Fibroblast of lung (primary cell): ENCODE measurements around the gene CDCA4. TPM values are rescaled to one million over a fixed set of nuclear protein-coding genes. Genes with fewer than 3 reads are reported as not detected.

ENCODE experiments used
- DNase-seq, 2 donors: peaks; one replicate each; pipeline versions ENCODE4 v3.0.0 to v3.0.0-alpha.2; 2010; ENCODE audit warnings: low read depth in 2 of 2
- H2AFZ ChIP-seq: 2 replicates; pipeline ENCODE4 v1.5.1; 2012; ENCODE audit warnings: low read length, control low read depth, inconsistent platforms
- H3K27ac ChIP-seq: 2 replicates; pipeline ENCODE4 v1.5.1; 2011; ENCODE audit warnings: low read length, control low read depth; ENCODE audit not compliant: insufficient read depth
- H3K27me3 ChIP-seq: 2 replicates; pipeline ENCODE4 v1.5.1; 2011; ENCODE audit warnings: mild to moderate bottlenecking, low read length; ENCODE audit not compliant: control insufficient read depth, insufficient read depth
- H3K36me3 ChIP-seq: 2 replicates; pipeline ENCODE4 v1.5.1; 2011; ENCODE audit warnings: low read length; ENCODE audit not compliant: control insufficient read depth, insufficient read depth
- H3K4me1 ChIP-seq: 2 replicates; pipeline ENCODE4 v1.5.1; 2011; ENCODE audit warnings: low read length; ENCODE audit not compliant: control insufficient read depth, insufficient read depth; ENCODE audit errors: extremely low read depth
- H3K4me2 ChIP-seq: 2 replicates; pipeline ENCODE4 v1.5.1; 2011; ENCODE audit warnings: low read length, control low read depth; ENCODE audit not compliant: insufficient read depth; ENCODE audit errors: extremely low read depth
- H3K4me3 ChIP-seq, 4 experiments: fragments of 200-600 bp in 1 of 4; sonication (generic) in 1 of 4; replicated peaks in 1 of 4; 2 replicates each; pipeline ENCODE4 v1.5.1; 2011 to 2016; ENCODE audit warnings: low read length in 4 of 4, low read depth in 3 of 4, mild to moderate bottlenecking in 3 of 4, control low read depth in 2 of 4, inconsistent platforms in 1 of 4, mixed read lengths in 1 of 4; ENCODE audit not compliant: insufficient read depth in 1 of 4; ENCODE audit errors: control extremely low read depth in 1 of 4
- H3K79me2 ChIP-seq: 2 replicates; pipeline ENCODE4 v1.5.1; 2012; ENCODE audit warnings: mild to moderate bottlenecking, low read length, inconsistent platforms; ENCODE audit not compliant: control insufficient read depth, insufficient read depth
- H3K9ac ChIP-seq: 2 replicates; pipeline ENCODE4 v1.5.1; 2011; ENCODE audit warnings: mild to moderate bottlenecking, low read length, control low read depth; ENCODE audit not compliant: insufficient read depth
- H3K9me3 ChIP-seq: 2 replicates; pipeline ENCODE4 v1.5.1; 2012; ENCODE audit warnings: low read depth, low read length; ENCODE audit not compliant: control insufficient read depth, insufficient read depth
- H4K20me1 ChIP-seq: 2 replicates; pipeline ENCODE4 v1.5.1; 2011; ENCODE audit warnings: low read length; ENCODE audit not compliant: control insufficient read depth, insufficient read depth; ENCODE audit errors: extremely low read depth
- EZH2 ChIP-seq: IDR thresholded peaks from 2 replicates; pipeline ENCODE4 v1.5.1; 2012; ENCODE audit warnings: low read length, control low read depth, mild to moderate bottlenecking; ENCODE audit errors: missing control alignments
- polyA plus RNA-seq, 2 donors: library from polyadenylated mRNA; depleted of rRNA in 1 of 2; stranded (reverse) in 1 of 2; unstranded in 1 of 2; fragments of >200 nt; gene quantifications; 2 replicates each; pipeline ENCODE4 v1.2.1, GENCODE V29; 2011 to 2012; ENCODE audit warnings: missing spikeins in 1 of 2
- total RNA-seq: library from RNA; depleted of rRNA; stranded (reverse); fragments of >200 nt; gene quantifications from 2 replicates; pipeline ENCODE4 v1.2.1, GENCODE V29; 2014
- TF ChIP-seq, protein P1 (sequence below), 2 donors: IDR thresholded peaks in 1 of 2; conservative IDR thresholded peaks in 1 of 2; 1 replicate in 1 of 2; 2 replicates in 1 of 2; pipeline ENCODE4 v1.5.1; 2011 to 2012; ENCODE audit warnings: low read length in 2 of 2, control low read depth in 1 of 2, inconsistent platforms in 1 of 2, low read depth in 1 of 2, mild to moderate bottlenecking in 1 of 2

Gene CDCA4
- total and polyA plus RNA-seq, 2 donors (not counting 1 experiment from before 2014, with no cell fraction given), result 7.9 to 8.0 TPM

GRCh38 chr14:104970231-104971068, 50.4 kb downstream of the CDCA4 start:
- H3K9ac ChIP-seq, result peak overlapping the region; percentile 16
- H2AFZ ChIP-seq, result no peak overlapping the region
- no peaks in the 10 kb centered on the region for H3K27me3 ChIP-seq
- peaks cover 39% of the 10 kb centered on the region for H3K4me1 ChIP-seq
- DNase-seq, result peak; percentile 84 to 92
- H3K27ac ChIP-seq, result peak overlapping the region; percentile 54
- H3K4me3 ChIP-seq, result peak overlapping the region; percentile 15 to 54 (median 29)
- no peaks in the 10 kb centered on the region for H3K36me3 ChIP-seq
- H3K4me2 ChIP-seq, result peak overlapping the region; percentile 68
- no peaks in the 10 kb centered on the region for H3K9me3 ChIP-seq
- no peaks in the 10 kb centered on the region for H4K20me1 ChIP-seq
- peaks cover 1% of the 10 kb centered on the region for H3K79me2 ChIP-seq
- TF ChIP-seq, protein P1, sequence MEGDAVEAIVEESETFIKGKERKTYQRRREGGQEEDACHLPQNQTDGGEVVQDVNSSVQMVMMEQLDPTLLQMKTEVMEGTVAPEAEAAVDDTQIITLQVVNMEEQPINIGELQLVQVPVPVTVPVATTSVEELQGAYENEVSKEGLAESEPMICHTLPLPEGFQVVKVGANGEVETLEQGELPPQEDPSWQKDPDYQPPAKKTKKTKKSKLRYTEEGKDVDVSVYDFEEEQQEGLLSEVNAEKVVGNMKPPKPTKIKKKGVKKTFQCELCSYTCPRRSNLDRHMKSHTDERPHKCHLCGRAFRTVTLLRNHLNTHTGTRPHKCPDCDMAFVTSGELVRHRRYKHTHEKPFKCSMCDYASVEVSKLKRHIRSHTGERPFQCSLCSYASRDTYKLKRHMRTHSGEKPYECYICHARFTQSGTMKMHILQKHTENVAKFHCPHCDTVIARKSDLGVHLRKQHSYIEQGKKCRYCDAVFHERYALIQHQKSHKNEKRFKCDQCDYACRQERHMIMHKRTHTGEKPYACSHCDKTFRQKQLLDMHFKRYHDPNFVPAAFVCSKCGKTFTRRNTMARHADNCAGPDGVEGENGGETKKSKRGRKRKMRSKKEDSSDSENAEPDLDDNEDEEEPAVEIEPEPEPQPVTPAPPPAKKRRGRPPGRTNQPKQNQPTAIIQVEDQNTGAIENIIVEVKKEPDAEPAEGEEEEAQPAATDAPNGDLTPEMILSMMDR (conservative IDR thresholded peaks at IDR 0.05 in 1 of 2, IDR thresholded peaks at IDR 0.05 in 1 of 2; ENCODE audit: low read depth in 1 of 2, low read length in 2 of 2), result no peak
- TF ChIP-seq EZH2, result no peak

- Histone ChIP-seq H3K4me3 (peak overlapping the region; percentile 15 to 54 (median 29)), H3K79me2 (peaks cover 1% of the 10 kb centered on the region), H3K27ac (no peak overlapping the region), H3K27me3 (no peaks in the 10 kb centered on the region), H3K9ac (no peak overlapping the region), H4K20me1 (no peaks in the 10 kb centered on the region), H3K4me2 (peak overlapping the region; percentile 68), H3K4me1 (peaks cover 36% of the 10 kb centered on the region), H2AFZ (no peak overlapping the region), H3K36me3 (no peaks in the 10 kb centered on the region), H3K9me3 (no peaks in the 10 kb centered on the region)
- TF ChIP-seq, protein P1 (conservative IDR thresholded peaks at IDR 0.05 in 1 of 2, IDR thresholded peaks at IDR 0.05 in 1 of 2; ENCODE audit: low read depth in 1 of 2, low read length in 2 of 2), result no peak
- TF ChIP-seq EZH2, result no peak
- no peak for DNase-seq
Measured at GRCh38 chr14:104969741-104970230, 51.1 kb downstream of the CDCA4 start.

DNA sequence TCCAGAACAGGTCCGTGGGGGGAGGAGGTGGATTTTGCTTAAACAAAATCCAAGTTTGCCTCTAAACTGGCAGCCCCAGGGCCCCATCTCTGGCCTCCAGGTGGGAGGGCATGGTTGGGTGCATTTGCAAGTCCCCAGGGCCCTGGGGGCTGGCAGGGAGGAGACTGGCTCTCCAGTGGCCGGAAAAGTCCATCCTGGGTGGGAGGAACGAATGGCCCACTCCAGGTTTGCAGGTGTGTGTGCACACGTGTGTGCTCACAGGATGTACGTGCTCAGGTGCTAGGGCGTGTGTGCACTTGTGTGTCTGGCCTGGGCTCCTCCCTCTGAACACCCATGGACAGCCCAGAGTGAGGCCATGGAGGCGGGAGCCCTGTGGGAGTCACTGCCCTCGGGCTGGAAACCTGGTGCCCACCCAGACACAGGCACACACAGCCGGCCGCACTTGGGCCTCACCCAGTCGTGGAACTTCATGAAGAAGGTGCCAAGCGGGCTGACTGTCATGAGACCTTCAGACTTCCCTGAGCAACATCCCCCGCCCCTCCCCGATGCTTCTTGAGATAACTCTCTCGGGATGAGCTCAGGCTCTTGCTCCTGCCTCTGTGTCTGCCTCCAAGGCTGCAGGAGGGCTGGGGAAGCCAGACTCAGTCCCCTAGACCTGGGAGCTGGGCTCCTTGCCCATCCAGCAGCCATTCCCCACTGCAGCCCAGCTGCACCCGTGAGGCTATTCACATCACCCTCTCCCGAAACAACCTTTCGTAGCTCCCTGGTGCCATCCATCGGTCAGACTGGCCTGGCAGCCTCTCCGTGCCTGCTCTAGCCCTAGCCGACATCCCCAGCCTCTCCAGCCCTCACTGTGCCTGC, 52.1 kb downstream of the CDCA4 start:
- Histone ChIP-seq H3K79me2 (peaks cover 1% of the 10 kb centered on the region), H3K27ac (no peak overlapping the region)
- peak in 1 of 2 donors; percentile 29 for DNase-seq

More for the DNA sequence above, 52.1 kb downstream of the CDCA4 start:
- Histone ChIP-seq H3K4me3 (peak overlapping the region in 3 of 4 experiments; percentile 17 to 54 (median 23)), H3K4me2 (peak overlapping the region; percentile 77), H3K9ac (no peak overlapping the region), H2AFZ (no peak overlapping the region), H3K27me3 (no peaks in the 10 kb centered on the region), H3K9me3 (no peaks in the 10 kb centered on the region), H3K36me3 (no peaks in the 10 kb centered on the region), H4K20me1 (no peaks in the 10 kb centered on the region), H3K4me1 (peaks cover 29% of the 10 kb centered on the region)
- no peak for TF ChIP-seq EZH2
- TF ChIP-seq, protein P1 (conservative IDR thresholded peaks at IDR 0.05 in 1 of 2, IDR thresholded peaks at IDR 0.05 in 1 of 2; ENCODE audit: low read depth in 1 of 2, low read length in 2 of 2), result no peak
